HEK293 (cell line): ENCODE data around the gene KLHL13.

Experiments
- CTCF ChIA-PET: fragments of 350-600 bp; formaldehyde crosslinking; extraction: SDS; loops from one replicate; lab custom pipeline; 2021; ENCODE audit warnings: antibody characterized with exemption; lab: Yijun Ruan, JAX
- POLR2A ChIA-PET: fragments of 300-600 bp; formaldehyde crosslinking; extraction: SDS; loops from one replicate; lab custom pipeline; 2020; ENCODE audit warnings: antibody characterized with exemption, inconsistent platforms; lab: Yijun Ruan, JAX
- H3K27ac ChIP-seq: fragments of 200-500 bp; sonication (Bioruptor generic); 2 replicates; pipeline ENCODE4 v1.5.1; 2014; ENCODE audit warnings: low read depth, low read length, control low read depth, inconsistent platforms; ENCODE audit errors: extremely low read depth
- H3K36me3 ChIP-seq, 2 experiments: fragments of 200-500 bp in 1 of 2; sonication (Bioruptor generic) in 1 of 2; 1 replicate in 1 of 2; 2 replicates in 1 of 2; pipeline ENCODE4 v1.5.1; 2014 to 2017; ENCODE audit warnings: inconsistent platforms in 2 of 2, low read length in 2 of 2; ENCODE audit not compliant: control insufficient read depth in 2 of 2, insufficient read depth in 1 of 2
- H3K4me1 ChIP-seq: fragments of 200-500 bp; sonication (Bioruptor generic); 2 replicates; pipeline ENCODE4 v1.5.1; 2014; ENCODE audit warnings: mild to moderate bottlenecking, low read length, inconsistent platforms; ENCODE audit not compliant: control insufficient read depth, insufficient read depth
- H3K4me3 ChIP-seq: 2 replicates; pipeline ENCODE4 v1.5.1; 2011; ENCODE audit warnings: low read depth, mild to moderate bottlenecking, control low read depth, low read length, moderate library complexity
- H3K9me3 ChIP-seq: fragments of 200-500 bp; sonication (Bioruptor generic); 2 replicates; pipeline ENCODE4 v1.5.1; 2014; ENCODE audit warnings: low read depth, low read length, inconsistent platforms; ENCODE audit not compliant: control insufficient read depth, insufficient read depth
- BCL6B ChIP-seq: fragments of 450-650 bp; formaldehyde crosslinking; IDR thresholded peaks from 2 replicates; pipeline ENCODE4 v1.5.1; 2017; ENCODE audit warnings: missing biosample characterization, missing genetic modification characterization
- KLF7 ChIP-seq: fragments of 450-650 bp; formaldehyde crosslinking; IDR thresholded peaks from 2 replicates; pipeline ENCODE4 v1.5.1; 2016; ENCODE audit warnings: missing biosample characterization, missing genetic modification characterization, borderline replicate concordance
- RBAK ChIP-seq: fragments of 450-650 bp; formaldehyde crosslinking; IDR thresholded peaks from 2 replicates; pipeline ENCODE4 v1.5.1; 2016; ENCODE audit warnings: missing biosample characterization, missing genetic modification characterization
- ZBTB20 ChIP-seq: fragments of 450-650 bp; formaldehyde crosslinking; IDR thresholded peaks from 2 replicates; pipeline ENCODE4 v1.5.1; 2016; ENCODE audit warnings: missing biosample characterization, missing genetic modification characterization
- ZBTB26 ChIP-seq: fragments of 450-650 bp; formaldehyde crosslinking; optimal IDR thresholded peaks from 2 replicates; pipeline ENCODE3; 2016; ENCODE audit warnings: missing biosample characterization, mild to moderate bottlenecking, missing genetic modification characterization
- ZBTB48 ChIP-seq: fragments of 450-650 bp; formaldehyde crosslinking; IDR thresholded peaks from 2 replicates; pipeline ENCODE4 v1.5.1; 2016; ENCODE audit warnings: missing biosample characterization, missing genetic modification characterization
- ZFHX2 ChIP-seq: fragments of 450-650 bp; formaldehyde crosslinking; conservative IDR thresholded peaks from 2 replicates; pipeline ENCODE4 v1.5.1; 2016; ENCODE audit warnings: missing biosample characterization, missing genetic modification characterization
- ZNF138 ChIP-seq: fragments of 450-650 bp; formaldehyde crosslinking; IDR thresholded peaks from 2 replicates; pipeline ENCODE4 v1.5.1; 2016; ENCODE audit warnings: missing biosample characterization, missing genetic modification characterization, borderline replicate concordance
- ZNF155 ChIP-seq: fragments of 450-650 bp; formaldehyde crosslinking; IDR thresholded peaks from 2 replicates; pipeline ENCODE4 v1.5.1; 2016; ENCODE audit warnings: missing biosample characterization, missing genetic modification characterization
- ZNF18 ChIP-seq: fragments of 450-650 bp; formaldehyde crosslinking; IDR thresholded peaks from 2 replicates; pipeline ENCODE4 v1.5.1; 2016; ENCODE audit warnings: missing biosample characterization, missing genetic modification characterization
- ZNF335 ChIP-seq: fragments of 450-650 bp; formaldehyde crosslinking; conservative IDR thresholded peaks from 2 replicates; pipeline ENCODE4 v1.5.1; 2016; ENCODE audit warnings: missing biosample characterization, missing genetic modification characterization
- ZNF510 ChIP-seq: fragments of 450-650 bp; formaldehyde crosslinking; IDR thresholded peaks from 2 replicates; pipeline ENCODE4 v1.5.1; 2018; ENCODE audit warnings: mild to moderate bottlenecking, missing genetic modification characterization, missing biosample characterization; ENCODE audit not compliant: insufficient replicate concordance
- ZNF518A ChIP-seq: fragments of 450-650 bp; formaldehyde crosslinking; conservative IDR thresholded peaks from 2 replicates; pipeline ENCODE4 v1.5.1; 2016; ENCODE audit warnings: low read depth, missing biosample characterization, missing genetic modification characterization
- ZNF624 ChIP-seq: fragments of 450-650 bp; formaldehyde crosslinking; IDR thresholded peaks from 2 replicates; pipeline ENCODE4 v1.5.1; 2017; ENCODE audit warnings: missing biosample characterization, missing genetic modification characterization
- ZNF670 ChIP-seq: fragments of 450-650 bp; formaldehyde crosslinking; IDR thresholded peaks from 2 replicates; pipeline ENCODE4 v1.5.1; 2016; ENCODE audit warnings: missing biosample characterization, missing genetic modification characterization, low read depth
- ZNF776 ChIP-seq: fragments of 450-650 bp; formaldehyde crosslinking; IDR thresholded peaks from 2 replicates; pipeline ENCODE4 v1.5.0; 2017; ENCODE audit warnings: missing biosample characterization, missing genetic modification characterization, borderline replicate concordance
- ZNF777 ChIP-seq: fragments of 450-650 bp; formaldehyde crosslinking; IDR thresholded peaks from 2 replicates; pipeline ENCODE4 v1.5.1; 2017; ENCODE audit warnings: missing biosample characterization, missing genetic modification characterization, borderline replicate concordance
- ZNF785 ChIP-seq: fragments of 450-650 bp; formaldehyde crosslinking; IDR thresholded peaks from 2 replicates; pipeline ENCODE4 v1.5.1; 2016; ENCODE audit warnings: missing biosample characterization, missing genetic modification characterization

The KLHL13 gene

GRCh38 chrX:117919755-117920154 is 196.9 kb downstream of the KLHL13 start:
- Histone ChIP-seq H3K4me1 (no peaks in the 10 kb centered on the region), H3K36me3 (no peaks in the 10 kb centered on the region), H3K9me3 (no peaks in the 10 kb centered on the region), H3K27ac (no peak overlapping the region), H3K4me3 (no peak overlapping the region)
- POLR2A ChIA-PET, result no interaction called here
- CTCF ChIA-PET, result interaction anchor here (1.2 kb wide), 1 partner anchor 9 kb away, joined by 3 read pairs; no protein-coding TSS in a partner anchor
- TF ChIP-seq RBAK (tag by site-specific recombination), result no peak
- no peak for TF ChIP-seq ZNF777
- no peak for TF ChIP-seq ZNF138
- no peak for TF ChIP-seq ZFHX2 (tag by site-specific recombination)
- no peak for TF ChIP-seq ZNF518A (tag by site-specific recombination)
- no peak for TF ChIP-seq ZNF510 (tag by site-specific recombination)
- TF ChIP-seq ZNF624, result no peak
- TF ChIP-seq ZNF18, result no peak
- no peak for TF ChIP-seq KLF7 (tag by site-specific recombination)
- no peak for TF ChIP-seq ZNF785 (tag by site-specific recombination)
- TF ChIP-seq BCL6B (tag by site-specific recombination), result no peak
- TF ChIP-seq ZBTB26 (tag by site-specific recombination), result no peak
- TF ChIP-seq ZNF155 (tag by site-specific recombination), result no peak
- no peak for TF ChIP-seq ZNF335 (tag by site-specific recombination)
- TF ChIP-seq ZNF670 (tag by site-specific recombination), result no peak
- TF ChIP-seq ZBTB48 (tag by site-specific recombination), result no peak
- TF ChIP-seq ZBTB20, result no peak
- TF ChIP-seq ZNF776 (tag by site-specific recombination), result no peak
